ENCODE data around the gene TIPRL. TPM values are rescaled to one million over a fixed set of nuclear protein-coding genes. Genes with fewer than 3 reads are reported as not detected.
A peak's percentile ranks its signal among the peaks of the same experiment; 100 is the strongest.

The TIPRL gene
- total and polyA plus RNA-seq, 8 donors = 10.8 to 229 (median 16.6) TPM

GRCh38 chr1:168243198-168243597 is 64.4 kb downstream of the TIPRL start:
- H3K9me3 ChIP-seq = no peaks in the 10 kb centered on the region
- H3K36me3 ChIP-seq = peaks cover 43 to 94% (median 88%) of the 10 kb centered on the region in 4 donors
- TF ChIP-seq CTCF (IDR thresholded peaks at IDR 0.05) (no peak), POLR2AphosphoS5 (IDR thresholded peaks at IDR 0.05) (peak in 1 of 3 donors; percentile 42)
- H3K27me3 ChIP-seq = no peaks in the 10 kb centered on the region
- peaks cover 16 to 40% (median 28%) of the 10 kb centered on the region in 4 donors for H3K4me1 ChIP-seq
- intact Hi-C loops (cut with DNase I; ENCODE audit: low total_unique reads) = no loop called here
- 10 to 28% (median 20%) methylated on average over 2 of the region's 2 CpGs for WGBS, 5 donors
- peak; percentile 39 to 75 for DNase-seq
- H3K4me3 ChIP-seq = no peak overlapping the region
- peak overlapping the region in 4 of 5 donors; percentile 41 to 69 (median 58) for H3K27ac ChIP-seq

GRCh38 chr1:168243636-168244212 is 65.0 kb downstream of the TIPRL start:
- Histone ChIP-seq H3K27me3 (no peaks in the 10 kb centered on the region), H3K27ac (peak overlapping the region in 4 of 5 donors; percentile 41 to 69 (median 58)), H3K36me3 (peaks cover 39 to 94% (median 84%) of the 10 kb centered on the region in 4 donors), H3K9me3 (no peaks in the 10 kb centered on the region), H3K4me3 (no peak overlapping the region), H3K4me1 (peaks cover 16 to 40% (median 28%) of the 10 kb centered on the region in 4 donors)
- peak in 1 of 2 donors; percentile 18 for DNase-seq
- intact Hi-C loops (cut with DNase I; ENCODE audit: low total_unique reads) = no loop called here
- 10 to 33% (median 20%) methylated on average over 3 of the region's 3 CpGs for WGBS, 5 donors
- no peak for TF ChIP-seq EP300 (IDR thresholded peaks at IDR 0.05)
- no peak for TF ChIP-seq CTCF (IDR thresholded peaks at IDR 0.05)
- no peak for TF ChIP-seq POLR2AphosphoS5 (IDR thresholded peaks at IDR 0.05)
- TF ChIP-seq POLR2A (IDR thresholded peaks at IDR 0.05) = no peak

- Histone ChIP-seq H3K27ac (no peak overlapping the region), H3K27me3 (no peaks in the 10 kb centered on the region), H3K4me1 (peaks cover 16 to 40% (median 28%) of the 10 kb centered on the region in 4 donors), H3K36me3 (peaks cover 33 to 92% (median 81%) of the 10 kb centered on the region in 4 donors), H3K4me3 (no peak overlapping the region), H3K9me3 (no peaks in the 10 kb centered on the region)
- WGBS, 5 donors = 77 to 88% (median 81%) methylated on average over 3 of the region's 3 CpGs
- intact Hi-C loops (cut with DNase I; ENCODE audit: low total_unique reads) = no loop called here
- no peak for TF ChIP-seq POLR2AphosphoS5 (IDR thresholded peaks at IDR 0.05)
- no peak for TF ChIP-seq CTCF (IDR thresholded peaks at IDR 0.05)
- no peak for TF ChIP-seq EP300 (IDR thresholded peaks at IDR 0.05)
- TF ChIP-seq POLR2A (IDR thresholded peaks at IDR 0.05) = no peak
- no peak for DNase-seq
Observed at GRCh38 chr1:168245042-168245441, 66.3 kb downstream of the TIPRL start.

GRCh38 chr1:168246506-168246905 is 67.7 kb downstream of the TIPRL start:
- no peaks in the 10 kb centered on the region for H3K9me3 ChIP-seq
- H3K27me3 ChIP-seq = no peaks in the 10 kb centered on the region
- peaks cover 26 to 91% (median 81%) of the 10 kb centered on the region in 4 donors for H3K36me3 ChIP-seq
- H3K4me1 ChIP-seq = peaks cover 16 to 40% (median 27%) of the 10 kb centered on the region in 4 donors
- intact Hi-C loops (cut with DNase I; ENCODE audit: low total_unique reads) = no loop called here
- no peak for TF ChIP-seq CTCF (IDR thresholded peaks at IDR 0.05)
- no peak for TF ChIP-seq POLR2AphosphoS5 (IDR thresholded peaks at IDR 0.05)
- no peak for TF ChIP-seq EP300 (IDR thresholded peaks at IDR 0.05)
- no peak for TF ChIP-seq POLR2A (IDR thresholded peaks at IDR 0.05)
- WGBS, 5 donors = 82 to 94% (median 88%) methylated on average over 5 of the region's 5 CpGs
- DNase-seq = no peak
- no peak overlapping the region for H3K4me3 ChIP-seq
- no peak overlapping the region for H3K27ac ChIP-seq

Small RNA genes lying within 50 kb of the gene (small RNA-seq; reads per million reads assigned to genes)
- 0 reads per million in 4 donors for gene AL021397.1

Other genes starting within 250 kb of the TIPRL start
- gene DCAF6, start 242.3 kb upstream of the TIPRL start, total RNA-seq = 100 to 1,000 TPM in 3 of 5 donors, 10 to 100 TPM in 2; 57.8 to 124 (median 112) TPM
- gene DCAF6, start 242.3 kb upstream of the TIPRL start, polyA plus RNA-seq = 10 to 100 TPM; 39.3 to 51.9 (median 51.9) TPM
- gene MPC2, start 241.9 kb upstream of the TIPRL start, total RNA-seq = 10 to 100 TPM; 47.2 to 68.1 (median 54.9) TPM
- 100 to 1,000 TPM; 174 to 271 (median 201) TPM for gene MPC2, start 241.9 kb upstream of the TIPRL start, polyA plus RNA-seq
- 1 to 10 TPM; 3.1 to 8.1 (median 5.8) TPM for gene GPR161, start 42.0 kb upstream of the TIPRL start, total RNA-seq
- 1 to 10 TPM; 1.1 to 2.9 (median 2.6) TPM for gene GPR161, start 42.0 kb upstream of the TIPRL start, polyA plus RNA-seq
- 10 to 100 TPM in 4 of 5 donors, 1 to 10 TPM in 1; 8.8 to 61.3 (median 43.7) TPM for gene SFT2D2, start 47.0 kb downstream of the TIPRL start, total RNA-seq
- 1 to 10 TPM; 1.4 to 4.0 (median 2.4) TPM for gene SFT2D2, start 47.0 kb downstream of the TIPRL start, polyA plus RNA-seq
- gene TBX19, start 101.9 kb downstream of the TIPRL start, total RNA-seq = 1 to 10 TPM in 3 of 5 donors, not detected in 2; 1.3 to 2.9 (median 1.8) TPM
- 1 to 10 TPM in 1 of 3 donors, under 1 TPM in 2; 0.61 to 1.1 (median 0.62) TPM for gene TBX19, start 101.9 kb downstream of the TIPRL start, polyA plus RNA-seq

Measured in stomach (tissue), 9 donors.